AML-193 (cell line): ENCODE data around the gene ABLIM1.

Experiments
- DNase-seq, 2 experiments: peaks; one replicate each; lab custom pipeline; 2025; lab: John Stamatoyannopoulos, UW

ABLIM1 gene

GRCh38 chr10:114545819-114546218 lies 112.3 kb downstream of the ABLIM1 start:
- no peak for DNase-seq

- no peak for DNase-seq
Observed at GRCh38 chr10:114545071-114545470, 113.0 kb downstream of the ABLIM1 start.

GRCh38 chr10:114544045-114544659 lies 113.9 kb downstream of the ABLIM1 start:
- peak; percentile 83 to 88 for DNase-seq

- no peak for DNase-seq
Observed at GRCh38 chr10:114543456-114543855, 114.6 kb downstream of the ABLIM1 start.

GRCh38 chr10:114542373-114542772 lies 115.7 kb downstream of the ABLIM1 start:
- no peak for DNase-seq

GRCh38 chr10:114541797-114542160 lies 116.3 kb downstream of the ABLIM1 start:
- DNase-seq: no peak

- DNase-seq: no peak
Observed at GRCh38 chr10:114541081-114541796, 116.8 kb downstream of the ABLIM1 start.

- no peak for DNase-seq
Observed at GRCh38 chr10:114540236-114540635, 117.8 kb downstream of the ABLIM1 start.

- DNase-seq: no peak
Observed at GRCh38 chr10:114539623-114540022, 118.5 kb downstream of the ABLIM1 start.

GRCh38 chr10:114538181-114538906 lies 119.7 kb downstream of the ABLIM1 start:
- DNase-seq: no peak

GRCh38 chr10:114537736-114538135 lies 120.3 kb downstream of the ABLIM1 start:
- DNase-seq: no peak

GRCh38 chr10:114534571-114534981 lies 123.5 kb downstream of the ABLIM1 start:
- DNase-seq: no peak

GRCh38 chr10:114532226-114532625 lies 125.8 kb downstream of the ABLIM1 start:
- DNase-seq: no peak

GRCh38 chr10:114526504-114527238 lies 131.4 kb downstream of the ABLIM1 start:
- peak; percentile 76 to 89 for DNase-seq

- DNase-seq: no peak
Observed at GRCh38 chr10:114526126-114526503, 132.0 kb downstream of the ABLIM1 start.

GRCh38 chr10:114525368-114525949 lies 132.6 kb downstream of the ABLIM1 start:
- DNase-seq: no peak

- DNase-seq: no peak
Observed at GRCh38 chr10:114523876-114524275, 134.2 kb downstream of the ABLIM1 start.

- no peak for DNase-seq
Observed at GRCh38 chr10:114521255-114521654, 136.8 kb downstream of the ABLIM1 start.

GRCh38 chr10:114520453-114520852 lies 137.6 kb downstream of the ABLIM1 start:
- DNase-seq: no peak

- DNase-seq: no peak
Observed at GRCh38 chr10:114519756-114520293, 138.2 kb downstream of the ABLIM1 start.

- DNase-seq: no peak
Observed at GRCh38 chr10:114519306-114519669, 138.8 kb downstream of the ABLIM1 start.
